ENCODE results near the gene ELAPOR1.
A peak's percentile ranks its signal among the peaks of the same experiment; 100 is the strongest.

ELAPOR1 gene, protein sequence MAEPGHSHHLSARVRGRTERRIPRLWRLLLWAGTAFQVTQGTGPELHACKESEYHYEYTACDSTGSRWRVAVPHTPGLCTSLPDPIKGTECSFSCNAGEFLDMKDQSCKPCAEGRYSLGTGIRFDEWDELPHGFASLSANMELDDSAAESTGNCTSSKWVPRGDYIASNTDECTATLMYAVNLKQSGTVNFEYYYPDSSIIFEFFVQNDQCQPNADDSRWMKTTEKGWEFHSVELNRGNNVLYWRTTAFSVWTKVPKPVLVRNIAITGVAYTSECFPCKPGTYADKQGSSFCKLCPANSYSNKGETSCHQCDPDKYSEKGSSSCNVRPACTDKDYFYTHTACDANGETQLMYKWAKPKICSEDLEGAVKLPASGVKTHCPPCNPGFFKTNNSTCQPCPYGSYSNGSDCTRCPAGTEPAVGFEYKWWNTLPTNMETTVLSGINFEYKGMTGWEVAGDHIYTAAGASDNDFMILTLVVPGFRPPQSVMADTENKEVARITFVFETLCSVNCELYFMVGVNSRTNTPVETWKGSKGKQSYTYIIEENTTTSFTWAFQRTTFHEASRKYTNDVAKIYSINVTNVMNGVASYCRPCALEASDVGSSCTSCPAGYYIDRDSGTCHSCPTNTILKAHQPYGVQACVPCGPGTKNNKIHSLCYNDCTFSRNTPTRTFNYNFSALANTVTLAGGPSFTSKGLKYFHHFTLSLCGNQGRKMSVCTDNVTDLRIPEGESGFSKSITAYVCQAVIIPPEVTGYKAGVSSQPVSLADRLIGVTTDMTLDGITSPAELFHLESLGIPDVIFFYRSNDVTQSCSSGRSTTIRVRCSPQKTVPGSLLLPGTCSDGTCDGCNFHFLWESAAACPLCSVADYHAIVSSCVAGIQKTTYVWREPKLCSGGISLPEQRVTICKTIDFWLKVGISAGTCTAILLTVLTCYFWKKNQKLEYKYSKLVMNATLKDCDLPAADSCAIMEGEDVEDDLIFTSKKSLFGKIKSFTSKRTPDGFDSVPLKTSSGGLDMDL

DNA sequence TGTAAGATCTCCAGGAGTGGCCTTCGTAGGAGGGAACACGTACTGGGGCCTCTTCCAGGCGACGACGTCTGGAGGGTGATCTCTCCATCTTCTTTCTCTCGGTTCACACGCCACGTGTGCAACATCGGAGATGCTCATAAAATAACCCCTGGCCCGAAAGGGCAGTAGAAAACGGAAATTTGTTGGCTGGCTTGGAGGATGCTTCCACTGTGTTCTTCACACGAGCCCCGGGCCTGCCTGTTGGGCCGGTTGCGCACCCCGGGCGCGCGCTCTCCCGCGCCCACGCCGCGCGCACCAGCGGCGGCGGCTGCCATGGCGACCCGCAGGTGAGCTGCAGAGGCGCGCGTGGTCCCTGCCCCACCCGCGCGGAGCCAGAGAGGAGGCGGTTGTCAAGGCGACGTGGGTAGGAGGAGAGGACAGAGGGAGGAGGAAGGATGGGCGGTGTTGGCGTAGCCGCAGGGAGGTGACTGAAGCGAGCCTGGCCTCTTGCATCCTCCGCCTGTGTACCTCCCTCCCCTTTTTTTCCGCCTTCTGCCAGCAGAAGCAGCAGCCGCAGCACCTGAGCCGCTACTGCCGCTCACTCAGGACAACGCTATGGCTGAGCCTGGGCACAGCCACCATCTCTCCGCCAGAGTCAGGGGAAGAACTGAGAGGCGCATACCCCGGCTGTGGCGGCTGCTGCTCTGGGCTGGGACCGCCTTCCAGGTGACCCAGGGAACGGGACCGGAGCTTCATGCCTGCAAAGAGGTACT is at the start of gene ELAPOR1:
Gene ELAPOR1 (plus strand): TSS at position 526 of the 752 bp plus-strand sequence. CDS start 69 bp downstream, at position 595.
- DNase-seq (ENCODE audit: low read depth in 2 of 2): peak; percentile 67 to 89

DNA sequence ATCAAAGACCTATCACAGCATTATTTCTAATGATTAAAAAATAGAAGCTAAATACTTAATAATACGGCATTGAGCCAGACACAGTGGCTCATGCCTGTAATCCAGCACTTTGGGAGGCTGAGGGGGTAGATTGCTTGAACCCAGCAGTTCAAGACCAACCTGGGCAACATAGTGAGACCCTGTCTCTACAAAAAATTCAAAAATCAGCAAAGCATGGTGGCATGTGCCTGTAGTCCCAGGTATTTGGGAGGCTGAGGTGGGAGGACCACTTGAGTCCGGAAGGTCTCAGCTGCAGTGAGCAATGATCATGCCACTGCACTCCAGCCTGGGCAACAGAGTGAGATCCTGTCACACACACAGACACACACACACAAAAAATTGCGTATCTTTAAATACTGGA is 48.8 kb upstream of the ELAPOR1 start:
- DNase-seq (ENCODE audit: low read depth in 2 of 2): no peak

DNA sequence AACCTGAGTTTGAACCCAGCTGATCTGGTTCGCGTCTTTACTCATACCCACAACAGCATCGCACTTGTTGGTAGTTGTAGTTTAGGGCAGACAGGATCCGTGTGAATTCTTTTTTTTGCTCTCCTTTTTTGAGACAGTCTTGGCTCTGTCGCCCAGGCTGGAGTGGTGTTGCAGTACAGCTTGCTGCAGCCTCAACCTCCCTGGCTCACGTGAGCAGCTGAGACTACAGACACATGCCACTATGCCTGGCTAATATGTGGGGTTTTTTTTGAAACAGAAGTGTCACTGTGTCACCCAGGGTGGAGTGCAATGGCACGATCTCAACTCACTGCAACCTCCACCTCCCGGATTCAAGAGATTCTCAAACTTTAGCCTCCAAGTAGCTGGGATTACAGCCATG is 46.0 kb upstream of the ELAPOR1 start:
- no peak for DNase-seq (ENCODE audit: low read depth in 2 of 2)

DNA sequence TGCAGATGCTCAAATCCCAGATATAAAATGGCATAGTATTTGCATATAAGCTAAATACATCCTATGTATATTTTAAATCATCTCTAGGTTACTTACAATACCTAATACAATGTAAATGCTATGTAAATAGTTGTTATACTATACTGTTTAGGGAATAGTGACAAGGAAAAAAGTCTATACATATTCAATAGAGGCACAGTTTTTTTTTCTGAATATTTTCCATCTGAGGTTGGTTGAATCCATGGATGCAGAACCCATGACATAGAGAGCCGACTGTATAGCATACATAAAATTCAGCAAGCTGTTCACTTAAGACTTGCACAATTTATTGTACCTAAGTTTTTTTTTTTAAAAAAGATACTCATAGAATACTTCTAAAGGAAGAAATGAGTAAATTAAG is 44.6 kb upstream of the ELAPOR1 start:
- no peak for DNase-seq (ENCODE audit: low read depth in 2 of 2)

DNA sequence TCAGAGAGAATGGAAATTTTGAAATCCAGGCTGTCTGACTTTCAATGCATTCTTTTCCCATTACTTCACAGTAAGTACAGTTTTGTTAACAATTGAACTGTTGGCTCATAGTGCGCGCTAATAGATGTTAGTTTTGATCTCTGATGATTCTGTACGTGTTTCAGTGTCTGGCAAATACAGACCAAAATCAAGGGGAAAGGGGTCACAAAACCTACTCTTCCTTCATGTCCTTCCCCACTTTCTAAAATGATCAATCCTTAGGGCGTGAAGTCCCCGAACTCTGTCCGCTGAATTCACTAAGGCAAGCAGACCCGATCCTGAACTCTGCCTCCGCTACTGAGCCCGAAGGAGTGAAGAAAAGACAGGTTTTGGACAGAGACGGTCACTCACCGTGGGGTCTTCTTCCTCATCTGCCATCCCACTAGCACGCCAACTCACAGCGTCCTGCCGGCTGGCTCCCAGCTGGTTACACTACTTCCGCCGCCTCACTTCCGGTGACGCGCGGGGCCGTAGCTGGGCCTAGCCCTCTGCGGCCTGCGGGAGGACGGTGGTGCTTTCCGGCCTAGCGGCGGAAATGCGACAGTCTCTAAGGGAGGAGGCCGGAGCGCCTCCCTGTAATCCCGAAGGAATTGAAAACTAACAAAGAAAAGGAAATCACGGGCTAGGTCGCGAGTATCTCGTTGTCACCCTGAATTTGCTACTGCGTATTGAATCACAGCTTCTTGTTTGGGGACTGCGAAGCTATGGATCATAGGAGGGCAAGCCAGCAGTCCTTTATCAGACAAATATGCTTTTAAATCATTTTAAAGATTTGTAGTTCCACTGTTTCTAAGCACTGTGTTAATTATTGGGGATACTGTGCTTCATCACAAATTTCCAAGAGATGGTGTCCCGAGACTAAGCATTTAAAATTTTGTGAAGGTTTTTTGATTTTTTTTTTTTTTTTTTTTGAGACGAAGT is 38.1 kb upstream of the ELAPOR1 start, which contains the start of gene TAF13:
Gene TAF13 (minus strand): TSS at position 473 of the 960 bp plus-strand sequence. CDS start 56 bp downstream, at position 417.
- DNase-seq (ENCODE audit: low read depth in 2 of 2): peak; percentile 66 to 76

DNA sequence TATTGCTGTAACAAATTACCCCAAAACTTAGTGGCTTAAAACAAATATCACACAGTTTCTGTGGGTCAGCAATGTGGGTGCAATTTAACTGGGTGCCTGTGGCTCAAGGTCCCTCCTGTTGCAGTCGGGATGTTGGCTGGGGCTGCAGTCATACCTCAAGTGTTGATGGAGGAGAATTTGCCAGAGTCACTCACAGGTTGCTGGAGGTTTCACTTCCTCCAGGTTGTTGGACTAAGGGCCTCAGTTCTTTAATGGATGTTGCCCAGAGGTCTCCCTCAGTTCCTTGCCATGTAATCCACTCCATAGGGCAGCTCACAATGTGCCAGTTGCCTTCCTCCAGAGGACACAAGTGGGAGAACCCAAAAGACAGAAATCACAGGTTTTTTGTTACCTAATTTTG is 35.6 kb upstream of the ELAPOR1 start:
- DNase-seq (ENCODE audit: low read depth in 2 of 2): no peak

DNA sequence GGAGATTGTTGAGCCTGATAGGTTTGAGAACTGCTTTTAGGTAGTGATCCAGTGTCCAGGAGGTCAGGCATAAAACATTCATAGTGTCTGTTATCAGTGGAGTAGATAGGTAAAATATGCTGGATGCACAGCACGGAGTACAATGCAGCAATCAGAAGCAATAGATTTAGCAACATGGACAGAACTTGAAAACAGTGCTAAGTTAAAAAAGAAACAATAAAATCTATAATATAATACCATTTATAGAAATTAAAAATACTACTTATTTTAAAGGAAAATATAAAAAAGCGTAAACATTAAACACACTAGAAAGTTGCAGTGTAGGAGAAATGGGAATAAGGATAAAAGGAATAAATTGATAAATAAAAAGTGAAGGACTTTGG is 34.7 kb upstream of the ELAPOR1 start:
- no peak for DNase-seq (ENCODE audit: low read depth in 2 of 2)

DNA sequence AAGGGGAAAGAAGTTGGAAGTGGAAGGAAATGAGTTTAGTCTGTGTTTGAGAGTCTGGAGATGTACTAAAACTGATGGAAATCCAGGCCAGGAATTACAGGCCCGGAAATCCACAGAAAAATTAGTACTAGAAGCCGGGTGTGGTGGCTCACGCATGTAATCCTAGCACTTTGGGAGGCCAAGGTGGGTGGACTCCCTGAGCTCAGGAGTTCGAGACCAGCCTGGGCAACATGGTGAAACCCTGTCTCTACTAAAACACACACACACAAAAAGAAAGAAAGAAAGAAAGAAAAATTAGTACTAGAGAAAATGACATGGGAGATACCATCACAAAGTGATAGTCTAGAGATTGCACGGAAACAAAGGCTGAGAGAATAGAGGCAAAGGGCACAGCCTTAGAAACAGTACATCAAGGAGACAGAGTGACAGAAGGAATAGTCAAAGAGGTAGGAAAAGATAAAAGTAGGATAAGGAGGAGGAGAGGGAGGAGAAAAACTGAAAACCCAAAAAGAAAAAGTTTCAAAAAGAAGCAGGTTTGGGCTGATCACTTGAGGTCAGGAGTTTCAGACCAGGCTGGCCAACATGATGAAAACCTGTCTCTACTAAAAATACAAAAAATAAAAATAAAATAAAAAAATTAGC is 33.4 kb upstream of the ELAPOR1 start:
- DNase-seq (ENCODE audit: low read depth in 2 of 2): no peak

DNA sequence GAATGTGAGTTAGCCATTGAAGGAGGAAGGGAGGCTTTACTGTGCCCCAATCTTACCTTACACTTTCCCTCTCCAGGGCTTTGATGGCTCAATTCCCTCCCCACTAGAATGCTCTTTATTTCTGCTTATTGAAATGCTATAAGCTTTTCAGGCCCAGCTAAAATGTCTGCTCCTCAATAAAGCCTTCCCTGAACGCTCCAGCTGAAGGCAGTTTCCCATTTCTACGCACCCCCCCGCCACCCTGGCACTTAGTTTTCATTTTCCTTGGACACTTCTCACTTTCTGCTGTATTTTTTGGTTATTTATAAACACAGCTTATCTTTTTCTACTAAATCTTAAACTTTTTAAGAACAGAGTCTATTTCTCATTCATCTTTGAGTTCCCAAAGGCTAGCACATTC is 30.4 kb upstream of the ELAPOR1 start:
- no peak for DNase-seq (ENCODE audit: low read depth in 2 of 2)

DNA sequence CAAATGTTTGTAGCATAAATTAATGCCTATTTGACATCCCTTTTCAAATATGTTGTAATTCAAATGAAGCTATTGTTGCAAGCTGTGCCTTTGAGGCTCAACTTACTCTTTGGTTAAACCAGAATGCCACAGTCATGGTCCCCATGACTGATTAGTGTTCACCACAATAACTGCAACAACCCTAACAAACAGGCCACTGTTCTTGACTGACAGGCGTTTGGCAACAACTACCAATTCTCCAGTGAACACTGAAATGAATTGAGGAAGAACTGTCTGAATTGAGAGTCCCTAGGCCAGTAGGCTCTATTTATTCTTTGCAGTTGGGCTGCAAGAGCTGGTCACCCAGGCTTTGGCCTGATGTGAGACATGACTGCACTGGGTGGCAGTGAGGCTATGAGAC is 30.0 kb upstream of the ELAPOR1 start:
- no peak for DNase-seq (ENCODE audit: low read depth in 2 of 2)

DNA sequence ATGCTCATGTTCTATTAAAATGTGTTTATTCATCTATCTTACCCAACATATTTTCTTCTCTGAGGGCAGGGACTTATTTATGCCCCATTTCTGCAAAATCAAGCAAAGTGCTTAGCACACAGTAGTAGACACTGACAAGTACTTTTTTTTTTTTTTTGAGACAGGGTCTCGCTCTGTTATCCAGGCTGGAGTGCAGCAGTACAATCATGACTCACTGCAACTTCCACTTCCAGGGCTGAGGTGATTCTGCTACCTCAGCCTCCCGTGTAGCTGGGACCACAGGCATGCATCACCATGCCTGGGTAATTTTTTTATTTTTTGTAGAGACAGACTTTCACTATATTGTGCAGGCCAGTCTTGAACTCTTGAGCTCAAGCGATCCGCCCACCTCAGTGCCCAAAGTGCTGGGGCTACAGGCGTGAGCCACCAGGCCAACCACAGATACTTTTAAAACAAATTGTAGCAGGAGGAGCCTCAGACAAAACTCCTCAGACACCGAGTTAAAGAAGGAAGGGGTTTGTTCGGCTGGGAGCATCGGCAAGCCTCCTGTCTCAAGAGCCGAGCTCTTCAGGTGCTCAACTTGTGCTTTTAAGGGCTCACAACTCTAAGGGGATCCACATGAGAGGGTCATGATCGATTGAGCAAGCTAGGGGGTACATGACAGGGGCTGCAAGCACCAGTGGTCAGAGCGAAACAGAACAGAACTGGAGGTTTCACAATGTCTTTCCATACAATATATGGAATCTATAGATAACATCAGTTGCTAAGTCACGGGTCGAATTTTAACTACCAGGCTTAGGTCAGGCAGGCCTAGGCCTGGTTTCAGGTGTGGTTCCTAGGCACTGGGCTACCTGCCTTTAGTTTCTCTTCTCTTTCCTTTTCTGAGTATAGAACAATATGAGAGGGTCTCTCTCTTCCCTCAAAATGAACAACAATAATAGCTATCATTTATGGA is 29.1 kb upstream of the ELAPOR1 start:
- DNase-seq (ENCODE audit: low read depth in 2 of 2): no peak

DNA sequence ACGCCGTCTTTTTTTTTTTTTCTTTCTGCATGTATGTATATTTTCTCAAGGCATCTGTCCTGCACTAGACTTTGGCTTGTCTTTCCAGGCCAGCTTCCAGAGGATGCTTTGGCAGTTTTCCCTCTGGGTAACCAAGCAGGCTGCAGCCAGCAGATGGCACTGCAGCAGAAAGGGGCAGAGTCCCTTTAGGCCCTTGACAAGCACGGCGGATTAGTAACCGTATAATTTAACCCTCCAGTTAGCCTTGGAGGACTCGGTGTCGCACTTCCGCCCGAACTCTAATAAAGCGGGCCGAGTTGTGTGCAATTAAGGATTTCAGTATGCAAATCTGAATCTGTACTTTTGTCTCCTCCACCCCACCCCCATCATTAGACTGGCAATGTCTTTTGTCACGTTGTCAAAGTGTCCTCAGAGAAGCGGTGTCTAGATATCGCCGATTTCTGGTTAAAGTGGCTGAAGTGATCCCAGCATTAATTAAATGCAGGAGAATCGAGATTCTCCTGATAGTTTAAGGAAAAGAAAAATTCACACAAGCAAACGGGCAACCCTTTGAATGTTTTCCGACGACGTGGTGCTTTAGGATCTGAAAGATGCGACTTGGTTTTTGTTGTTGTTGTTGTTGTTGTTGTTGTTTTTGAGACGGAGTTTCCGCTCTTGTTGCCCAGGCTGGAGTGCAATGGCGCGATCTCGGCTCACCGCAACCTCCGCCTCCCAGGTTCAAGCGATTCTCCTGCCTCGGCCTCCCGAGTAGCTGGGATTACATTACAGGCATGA is 24.5 kb upstream of the ELAPOR1 start:
- DNase-seq (ENCODE audit: low read depth in 2 of 2): peak in 1 of 2 donors; percentile 18

DNA sequence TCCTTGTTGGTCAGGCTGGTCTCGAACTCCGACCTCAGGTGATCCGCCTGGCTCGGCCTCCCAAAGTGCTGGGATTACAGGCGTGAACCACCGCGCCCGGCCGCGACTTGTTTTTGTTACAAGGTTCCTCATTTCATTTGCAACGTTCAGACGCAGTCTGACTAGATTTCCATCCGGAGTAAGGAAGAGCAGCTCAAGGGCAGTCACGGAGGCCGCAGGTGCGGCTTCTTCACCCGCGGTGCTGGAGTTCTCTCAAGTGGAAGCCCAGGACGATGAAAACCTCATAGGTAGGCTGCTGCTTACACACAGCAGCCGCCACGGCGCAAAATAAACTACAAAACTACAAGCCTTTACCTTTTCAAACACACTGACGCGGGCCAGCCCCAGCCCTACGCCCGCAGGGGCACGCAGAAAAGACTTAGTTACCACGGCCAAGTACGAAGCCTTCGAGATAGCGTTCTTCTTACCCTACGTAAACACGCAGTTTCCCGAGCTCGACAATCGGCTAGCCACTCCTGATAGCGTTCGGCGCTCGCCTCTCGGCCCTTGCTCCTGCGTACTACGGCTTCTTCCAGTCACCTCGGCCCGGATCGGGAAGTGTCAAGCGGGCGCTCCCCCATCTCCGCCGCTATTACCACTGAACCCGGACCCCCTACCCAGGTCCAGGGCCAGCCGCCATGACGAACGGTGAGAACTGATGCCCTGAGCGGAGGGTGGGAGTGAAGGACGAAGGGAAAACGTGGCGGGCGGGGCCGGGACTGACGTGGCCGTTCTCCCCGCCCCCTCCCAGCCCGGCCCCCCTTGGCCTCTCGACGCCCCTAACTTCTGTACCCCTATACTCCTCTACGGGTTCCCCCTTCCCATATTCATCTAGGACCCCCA is 23.5 kb upstream of the ELAPOR1 start, which contains the start of gene TMEM167B:
Gene TMEM167B (plus strand): TSS at position 569 of the 882 bp plus-strand sequence. CDS start 109 bp downstream, at position 678.
- DNase-seq (ENCODE audit: low read depth in 2 of 2): peak; percentile 74 to 75

DNA sequence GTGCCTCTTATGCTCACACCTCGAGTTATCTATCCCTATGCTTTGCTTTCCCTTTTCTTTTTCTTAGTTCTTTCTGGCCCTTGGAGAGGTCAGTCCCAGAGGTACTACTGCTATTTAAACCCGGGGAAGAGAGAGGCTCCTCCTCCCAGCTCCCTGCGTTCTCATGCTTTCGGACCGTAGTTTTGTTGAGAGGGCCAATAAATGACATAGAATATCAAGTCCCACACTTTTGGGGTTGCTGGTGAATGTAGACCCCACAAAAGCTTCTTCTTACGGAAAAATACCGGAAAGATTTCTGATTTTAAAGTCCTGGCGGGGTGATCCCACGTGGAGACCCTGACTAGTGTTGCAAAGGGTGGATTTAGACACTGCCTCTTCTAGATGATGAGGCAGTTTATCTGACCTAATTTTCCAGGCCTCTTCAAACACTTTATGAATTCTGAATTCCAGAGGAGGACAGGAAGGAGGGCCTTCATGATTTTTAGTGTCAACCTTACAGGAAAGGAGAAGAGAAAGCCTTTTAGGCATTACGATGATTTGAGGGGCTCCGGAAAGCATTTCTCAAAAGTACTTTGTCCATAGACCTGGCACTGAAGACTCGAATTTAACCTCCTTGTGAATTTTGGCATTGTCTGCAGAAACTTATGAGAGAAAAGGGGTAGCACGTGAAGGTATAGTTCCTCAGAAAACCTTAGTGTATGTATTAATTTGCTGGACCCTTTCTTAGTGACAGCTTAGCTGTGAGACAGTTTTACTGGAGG is 22.7 kb upstream of the ELAPOR1 start:
- DNase-seq (ENCODE audit: low read depth in 2 of 2): no peak

DNA sequence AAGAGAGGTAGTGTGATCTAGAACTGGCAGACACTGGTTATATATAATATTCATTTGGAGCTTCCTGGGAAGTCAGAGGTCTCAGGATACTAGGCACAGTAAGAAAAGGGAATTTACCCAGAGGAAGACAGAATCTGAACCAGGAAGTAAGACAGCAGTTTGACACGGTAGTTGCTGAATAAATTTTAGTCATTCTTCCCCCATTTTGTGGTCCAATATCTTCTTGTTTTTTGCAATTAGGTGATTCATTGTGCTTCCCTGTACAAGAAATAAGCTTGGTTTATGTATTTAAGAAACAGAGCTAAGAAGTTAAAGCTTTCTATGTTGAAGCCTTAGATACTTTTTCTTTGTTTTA is 22.1 kb upstream of the ELAPOR1 start:
- DNase-seq (ENCODE audit: low read depth in 2 of 2): no peak

DNA sequence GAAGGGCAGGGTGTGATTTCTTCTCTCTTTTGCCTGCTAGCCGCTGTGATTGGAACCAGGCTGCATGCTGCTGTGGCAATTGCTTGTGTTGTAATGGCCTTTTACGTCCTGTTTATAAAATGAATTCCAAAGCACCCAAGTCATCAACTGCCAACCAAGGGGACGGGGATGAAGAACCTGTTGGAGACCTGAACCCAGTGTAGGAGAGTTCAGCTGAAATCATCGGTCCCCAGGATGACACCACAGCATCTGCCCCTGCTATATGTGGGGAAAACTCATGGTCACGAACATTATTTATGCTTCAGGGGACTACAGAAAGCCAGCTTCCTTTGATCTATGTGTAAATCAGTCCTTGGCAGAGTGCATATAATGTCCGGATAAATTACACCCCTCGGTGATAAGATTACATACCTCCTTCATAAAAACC is 19.5 kb upstream of the ELAPOR1 start:
- no peak for DNase-seq (ENCODE audit: low read depth in 2 of 2)

Measured in stimulated activated CD4-positive, alpha-beta T cell treated with anti-CD3 and anti-CD28 coated beads, Interleukin-1b, Interleukin-23, amount 100 ng/mL, for 4 hours (primary cell).